OCI-LY1 (cell line): ENCODE data around the gene SCRN2.

Source experiments
- CTCF ChIP-seq: fragments of 200-600 bp; sonication (generic), shearing (Covaris generic); IDR thresholded peaks from 2 replicates; pipeline ENCODE4 v1.5.1; 2017; ENCODE audit warnings: mild to moderate bottlenecking, antibody characterized with exemption, low read length, moderate library complexity, mixed read lengths
- EZH2 ChIP-seq: fragments of 200-600 bp; sonication (generic), shearing (Covaris generic); IDR thresholded peaks from 2 replicates; pipeline ENCODE4 v1.8.0; 2017; ENCODE audit warnings: borderline replicate concordance, mixed run types, mild to moderate bottlenecking, antibody characterized with exemption, low read length, moderate library complexity, mixed read lengths

DNA sequence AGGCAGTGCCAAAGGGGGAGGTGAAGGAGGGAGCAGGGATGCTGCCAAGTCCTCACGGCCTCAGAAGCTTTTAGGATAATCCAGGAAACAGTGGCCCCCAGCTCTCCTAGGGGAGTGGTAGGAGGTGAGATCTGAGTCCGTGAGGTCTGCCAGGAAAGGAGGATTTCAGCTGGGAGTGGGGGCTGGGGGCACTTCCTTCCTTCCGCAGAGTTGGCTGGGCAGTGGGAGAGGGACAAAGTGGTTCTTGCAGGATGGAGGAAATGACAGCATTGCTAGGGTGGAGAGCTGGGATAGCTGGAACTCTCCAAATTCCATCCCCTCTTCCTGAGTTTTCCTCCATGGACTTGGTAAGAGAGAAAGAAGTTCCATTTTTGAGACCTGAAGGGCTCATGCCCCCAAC, 14.7 kb upstream of the SCRN2 start:
- TF ChIP-seq CTCF (no peak), EZH2 (no peak)
